HepG2 (cell line): ENCODE results near the gene NUCB1. TPM values are rescaled to one million over a fixed set of nuclear protein-coding genes. Genes with fewer than 3 reads are reported as not detected.

Experiments
- ARHGAP35 ChIP-seq: sonication (generic); formaldehyde crosslinking; IDR thresholded peaks from 2 replicates; pipeline ENCODE4 v1.9.0; 2022; ENCODE audit warnings: mild to moderate bottlenecking, inconsistent platforms, moderate library complexity, missing genetic modification reagents, borderline replicate concordance
- DR1 ChIP-seq: sonication (generic); formaldehyde crosslinking; IDR thresholded peaks from 2 replicates; pipeline ENCODE4 v1.8.0; 2021; ENCODE audit warnings: mild to moderate bottlenecking, missing genetic modification reagents, inconsistent platforms
- EP300 ChIP-seq, 3 experiments: sonication (generic) in 1 of 3; formaldehyde crosslinking in 1 of 3; IDR thresholded peaks; 2 replicates each; pipeline versions ENCODE4 v1.5.1 to v1.6.1; 2011 to 2020; ENCODE audit warnings: low read depth in 2 of 3, low read length in 2 of 3, borderline replicate concordance in 1 of 3, improper control_type of control experiment in 1 of 3, mild to moderate bottlenecking in 1 of 3, missing genetic modification reagents in 1 of 3, moderate library complexity in 1 of 3
- FOSL2 ChIP-seq: sonication (generic); formaldehyde crosslinking; IDR thresholded peaks from 2 replicates; pipeline ENCODE4 v1.4.0; 2020; ENCODE audit warnings: missing genetic modification reagents
- GLMP ChIP-seq: sonication (generic); formaldehyde crosslinking; IDR thresholded peaks from 2 replicates; pipeline ENCODE4 v1.9.0; 2021; ENCODE audit warnings: missing genetic modification reagents, mild to moderate bottlenecking, borderline replicate concordance
- HNF1B ChIP-seq: sonication (generic); formaldehyde crosslinking; IDR thresholded peaks from 2 replicates; pipeline ENCODE4 v1.5.1; 2020; ENCODE audit warnings: mild to moderate bottlenecking, moderate library complexity, missing genetic modification reagents
- IRF2 ChIP-seq: IDR thresholded peaks from 2 replicates; pipeline ENCODE4 v1.6.1; 2018; ENCODE audit warnings: missing genetic modification reagents, missing compliant biosample characterization
- MEIS1 ChIP-seq: sonication (generic); formaldehyde crosslinking; IDR thresholded peaks from 2 replicates; pipeline ENCODE4 v1.9.0; 2021; ENCODE audit warnings: mild to moderate bottlenecking, missing genetic modification reagents, moderate library complexity, borderline replicate concordance
- MYNN ChIP-seq: sonication (generic); formaldehyde crosslinking; IDR thresholded peaks from 2 replicates; pipeline ENCODE4 v1.4.0; 2020; ENCODE audit warnings: mild to moderate bottlenecking, low read depth, missing genetic modification reagents
- NCOA1 ChIP-seq: sonication (generic); formaldehyde crosslinking; IDR thresholded peaks from 2 replicates; pipeline ENCODE4 v1.9.0; 2021; ENCODE audit warnings: missing genetic modification reagents
- NFYB ChIP-seq: sonication (generic); formaldehyde crosslinking; IDR thresholded peaks from 2 replicates; pipeline ENCODE4 v1.4.0; 2020; ENCODE audit warnings: missing genetic modification reagents
- POLR2G ChIP-seq: fragments of 200-400 bp; formaldehyde crosslinking; IDR thresholded peaks from 2 replicates; pipeline ENCODE4 v1.6.1; 2018; ENCODE audit warnings: mild to moderate bottlenecking, low read depth, low read length, moderate library complexity
- SMARCE1 ChIP-seq: fragments of 450-650 bp; IDR thresholded peaks from 2 replicates; pipeline ENCODE4 v1.6.1; 2017; ENCODE audit warnings: borderline replicate concordance
- TSC22D2 ChIP-seq: sonication (generic); formaldehyde crosslinking; IDR thresholded peaks from 2 replicates; pipeline ENCODE4 v1.5.1; 2020; ENCODE audit warnings: missing genetic modification reagents, mild to moderate bottlenecking, borderline replicate concordance
- ZFP91 ChIP-seq: sonication (generic); formaldehyde crosslinking; IDR thresholded peaks from 2 replicates; pipeline ENCODE4 v1.9.0; 2022; ENCODE audit warnings: missing genetic modification reagents, mild to moderate bottlenecking, borderline replicate concordance
- ZFY ChIP-seq: sonication (generic); formaldehyde crosslinking; IDR thresholded peaks from 2 replicates; pipeline ENCODE4 v1.4.0; 2020; ENCODE audit warnings: missing genetic modification reagents
- ZNF160 ChIP-seq: sonication (generic); formaldehyde crosslinking; IDR thresholded peaks from 2 replicates; pipeline ENCODE4 v1.8.0; 2022; ENCODE audit warnings: mild to moderate bottlenecking, inconsistent platforms, missing genetic modification reagents
- ZNF282 ChIP-seq: fragments of 450-650 bp; IDR thresholded peaks from 2 replicates; pipeline ENCODE4 v1.6.1; 2018; ENCODE audit not compliant: partially characterized antibody
- ZNF441 ChIP-seq: sonication (generic); formaldehyde crosslinking; IDR thresholded peaks from 2 replicates; pipeline ENCODE4 v1.7.0; 2021; ENCODE audit warnings: missing genetic modification reagents, borderline replicate concordance
- ZNF709 ChIP-seq: sonication (generic); formaldehyde crosslinking; IDR thresholded peaks from 2 replicates; pipeline ENCODE4 v1.5.0; 2020; ENCODE audit warnings: mild to moderate bottlenecking, missing genetic modification reagents
- ZNF713 ChIP-seq: sonication (generic); formaldehyde crosslinking; IDR thresholded peaks from 2 replicates; pipeline ENCODE4 v1.4.0; 2020; ENCODE audit warnings: mild to moderate bottlenecking, missing genetic modification reagents
- ZNF83 ChIP-seq: sonication (generic); formaldehyde crosslinking; IDR thresholded peaks from 2 replicates; pipeline ENCODE4 v1.4.0; 2020; ENCODE audit warnings: missing genetic modification reagents, mild to moderate bottlenecking, borderline replicate concordance
- ZSCAN20 ChIP-seq: sonication (generic); formaldehyde crosslinking; IDR thresholded peaks from 2 replicates; pipeline ENCODE4 v1.4.0; 2020; ENCODE audit warnings: missing genetic modification reagents, mild to moderate bottlenecking, borderline replicate concordance
- polyA plus RNA-seq, 8 experiments: library from polyadenylated mRNA; depleted of rRNA in 3 of 8; stranded (reverse) in 7 of 8; unstranded in 1 of 8; fragments of >200 nt; fragmentation: Illumina TruSeq in 4 of 8; extraction: Trizol in 4 of 8; gene quantifications; 2 replicates each; pipeline versions ENCODE4 v1.2.1 to v1.2.3, GENCODE V29; 2011 to 2016; ENCODE audit warnings: low read depth in 4 of 8, missing spikeins in 1 of 8, mixed read lengths in 1 of 8; ENCODE audit not compliant: insufficient read depth in 1 of 8
- total RNA-seq, 5 experiments: library from RNA; depleted of rRNA; stranded (reverse); fragments of >200 nt; fragmentation: Illumina TruSeq; extraction: Trizol; gene quantifications; 2 replicates each; pipeline ENCODE4 v1.2.3, GENCODE V29; 2016; ENCODE audit warnings: low read depth in 1 of 5
- TF ChIP-seq, protein P1 (sequence below): sonication (generic); formaldehyde crosslinking; IDR thresholded peaks from 2 replicates; pipeline ENCODE4 v1.4.0; 2020; ENCODE audit warnings: missing genetic modification reagents

Gene NUCB1
- total and polyA plus RNA-seq, 2 of the 13 experiments (the other 11 are each of a cell fraction or from before 2014, with no cell fraction given): 82.3 to 106 TPM

DNA sequence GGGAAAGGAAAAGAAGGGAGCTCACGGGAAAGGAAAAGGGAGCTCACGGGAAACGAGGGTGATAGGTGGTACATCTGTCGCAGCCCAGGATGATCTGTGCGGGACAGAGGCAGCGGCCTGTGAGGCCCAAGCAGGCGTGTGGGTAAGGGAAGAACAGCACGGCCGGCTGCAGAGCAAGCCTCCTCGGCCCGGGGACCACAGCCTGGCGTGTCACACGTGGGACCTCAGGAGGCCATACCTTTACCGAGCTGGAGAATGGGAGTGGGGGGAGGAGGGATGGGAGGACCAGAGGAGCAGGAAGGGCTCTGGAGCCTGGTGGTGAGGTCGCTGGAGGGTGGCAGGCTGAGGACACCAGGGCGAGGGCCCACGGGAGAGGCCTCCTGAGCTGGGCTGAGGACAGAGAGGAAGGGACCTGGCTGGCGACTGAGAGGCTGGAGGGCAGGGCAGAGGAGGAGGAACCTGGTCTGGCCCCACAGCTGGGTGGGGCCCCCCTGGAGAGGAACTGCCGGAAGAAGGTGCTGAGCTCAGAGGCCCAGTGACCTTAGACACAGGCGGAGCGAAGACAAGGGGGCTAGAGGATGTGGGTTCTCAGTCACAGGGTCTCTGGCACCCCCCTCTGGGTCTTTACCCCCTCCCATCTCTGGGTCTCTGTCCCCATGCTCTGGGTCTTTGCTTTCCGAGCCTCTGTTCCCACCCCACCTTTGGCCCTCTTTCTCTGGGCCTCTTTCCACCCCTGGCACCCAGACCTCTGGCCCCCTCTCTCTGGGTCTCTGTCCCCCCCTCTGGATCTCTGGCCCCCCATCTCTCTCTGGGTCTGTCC, 62.1 kb downstream of the NUCB1 start (continued):
- peak; percentile 87; the same call in 1 of the 2 replicates for TF ChIP-seq NCOA1
- no peak for TF ChIP-seq ZNF282
- TF ChIP-seq SMARCE1: no peak
- TF ChIP-seq ZFP91 (CRISPR knock-in tag): peak; percentile 93; the same call in 1 of the 2 replicates
- no peak; the same call in 1 of the 2 replicates for TF ChIP-seq MYNN (CRISPR knock-in tag)
- TF ChIP-seq ZFY (CRISPR knock-in tag): peak; percentile 86
- TF ChIP-seq HNF1B: peak; percentile 79
- peak; percentile 62; the same call in 1 of the 2 replicates for TF ChIP-seq ZNF160 (CRISPR knock-in tag)
- TF ChIP-seq POLR2G: peak; percentile 98
- TF ChIP-seq, protein P1, sequence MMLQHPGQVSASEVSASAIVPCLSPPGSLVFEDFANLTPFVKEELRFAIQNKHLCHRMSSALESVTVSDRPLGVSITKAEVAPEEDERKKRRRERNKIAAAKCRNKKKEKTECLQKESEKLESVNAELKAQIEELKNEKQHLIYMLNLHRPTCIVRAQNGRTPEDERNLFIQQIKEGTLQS (CRISPR knock-in tag): peak; percentile 33; the same call in 1 of the 2 replicates
- TF ChIP-seq ZNF713: no peak
- TF ChIP-seq ZSCAN20 (CRISPR knock-in tag): no peak
- peak; percentile 55; the same call in 1 of the 2 replicates for TF ChIP-seq TSC22D2
- 0 out of 2 replicates have a peak, but pooled peaks have one; percentile 12 for TF ChIP-seq ZNF83
- 0 out of 2 replicates have a peak, but pooled peaks have one; percentile 39 for TF ChIP-seq MEIS1 (CRISPR knock-in tag)
- peak; percentile 26; the same call in 1 of the 2 replicates for TF ChIP-seq NFYB (CRISPR knock-in tag)
- TF ChIP-seq DR1: peak; percentile 87
- TF ChIP-seq ZNF709 (CRISPR knock-in tag): peak; percentile 53; the same call in 1 of the 2 replicates
- no peak for TF ChIP-seq GLMP
- TF ChIP-seq FOSL2: 0 out of 2 replicates have a peak, but pooled peaks have one; percentile 39
- TF ChIP-seq ZNF441 (CRISPR knock-in tag): no peak
- no peak; the same call in 1 of the 2 replicates for TF ChIP-seq IRF2 (CRISPR knock-in tag)
- peak; percentile 54; the same call in 1 of the 2 replicates for TF ChIP-seq ARHGAP35
- peak in 1 of 2 experiments; percentile 46; a peak in 2 of 4 replicates for TF ChIP-seq EP300 (IDR thresholded peaks at IDR 0.05; ENCODE audit: low read depth in 2 of 2, low read length in 2 of 2)
- TF ChIP-seq EP300 (CRISPR knock-in tag; IDR thresholded peaks at IDR 0.05; ENCODE audit: borderline replicate concordance): no peak; the same call in none of the 2 replicates
